GM19035 (cell line): ENCODE results near the gene FXYD3.
"Not testable (repeated sequence)": the region's sequence is repeated elsewhere in the genome, so short reads cannot be mapped to it uniquely, and the experiment has no call there.

Source experiments
- ATAC-seq: cut with Tn5 transposase; IDR thresholded peaks from one replicate; pipeline ENCODE4 v1.9.1; 2021; ENCODE audit not compliant: unreplicated experiment

FXYD3 gene

DNA sequence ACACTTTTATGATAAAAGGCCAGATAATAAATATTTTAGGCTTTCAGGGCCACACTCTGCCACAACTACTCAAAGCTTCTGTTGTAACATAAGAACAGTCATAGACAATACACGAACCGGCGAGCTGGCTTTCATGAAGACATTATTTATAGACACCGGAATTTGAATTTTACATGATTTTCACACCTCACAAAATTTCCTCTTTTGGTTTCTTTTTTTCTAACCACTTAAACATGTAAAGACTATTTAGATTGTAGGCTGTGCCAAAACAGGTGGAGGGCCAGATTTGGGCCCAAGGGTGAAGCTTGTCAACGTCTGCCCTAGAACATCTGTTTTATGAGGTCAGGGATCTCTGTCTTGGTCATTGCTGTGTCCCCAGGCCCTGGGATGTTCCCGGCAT, 29.7 kb upstream of the FXYD3 start:
- peak; percentile 60 for ATAC-seq

DNA sequence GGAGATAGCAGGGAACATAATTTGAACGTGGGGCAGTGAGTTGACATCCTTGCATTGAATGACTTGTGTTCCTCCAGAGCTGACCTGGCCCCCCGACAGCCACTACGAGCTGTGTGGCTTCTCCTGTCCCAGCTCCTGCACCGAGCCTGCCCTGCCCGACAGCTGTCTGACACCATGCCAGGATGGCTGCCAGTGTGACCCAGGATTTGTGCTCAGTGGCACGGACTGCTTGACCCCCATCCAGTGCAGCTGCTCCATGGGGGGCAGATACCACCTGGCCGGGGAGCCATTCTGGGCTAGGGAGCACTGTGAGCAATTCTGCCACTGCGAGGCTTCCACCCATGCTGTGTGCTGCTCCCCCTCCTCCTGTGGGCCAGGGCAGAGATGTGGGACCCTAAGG, 29.2 kb upstream of the FXYD3 start:
- peak; percentile 16 for ATAC-seq

DNA sequence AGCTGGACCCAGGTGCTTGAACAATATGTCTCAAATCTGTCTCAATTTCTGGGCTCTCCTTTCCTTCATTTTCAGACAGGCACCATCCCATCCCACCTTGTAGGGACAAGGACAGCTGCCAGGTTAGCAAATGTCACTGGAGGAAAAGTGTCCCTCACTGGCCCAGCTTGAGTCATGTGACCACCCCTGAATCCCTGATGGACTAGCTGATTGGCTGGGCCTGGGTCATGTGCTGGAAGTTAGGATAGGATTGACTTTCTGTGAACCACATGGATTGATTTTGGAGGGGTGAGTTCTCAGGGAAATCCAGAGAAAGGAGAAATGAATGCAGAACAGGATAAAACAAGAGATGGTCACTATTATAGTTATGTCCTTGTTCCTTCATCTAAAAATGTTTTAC, 28.2 kb upstream of the FXYD3 start:
- no peak for ATAC-seq

DNA sequence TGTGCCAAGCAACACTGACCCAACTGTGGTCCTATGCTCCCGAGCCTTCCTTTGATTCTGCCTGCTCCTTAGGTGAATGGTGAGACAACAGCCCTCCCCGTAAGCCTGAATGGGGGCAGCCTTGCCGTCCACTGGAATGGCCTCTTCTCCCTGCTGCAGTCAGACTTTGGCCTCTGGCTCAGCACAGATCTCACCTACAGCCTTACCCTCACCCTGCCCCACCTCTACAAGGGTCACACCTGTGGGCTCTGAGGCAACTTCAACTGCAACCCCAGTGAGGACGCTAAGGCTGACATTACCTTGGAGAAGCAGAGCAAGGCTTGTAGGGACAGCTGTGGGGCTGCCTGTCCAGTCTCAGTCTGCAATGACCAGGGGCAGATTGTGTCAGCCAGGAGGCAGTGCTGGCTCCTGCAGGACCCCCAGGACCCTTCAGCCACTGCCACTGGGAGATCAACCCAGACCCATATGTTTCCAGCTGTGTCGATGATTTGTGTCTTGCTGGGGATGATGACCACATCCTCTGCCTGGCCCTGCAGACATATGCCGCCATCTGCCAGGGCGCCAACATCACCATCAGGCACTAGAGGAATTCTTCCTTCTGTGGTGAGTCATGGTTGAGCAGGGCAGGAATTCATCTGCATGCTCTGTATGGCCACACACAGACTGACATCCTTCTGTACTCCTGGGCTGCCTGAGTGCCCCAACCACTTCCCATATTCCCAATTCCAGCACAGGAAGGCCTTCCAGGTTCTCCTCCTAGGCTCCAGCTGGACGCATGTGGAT, 27.3 kb upstream of the FXYD3 start:
- no peak for ATAC-seq

DNA sequence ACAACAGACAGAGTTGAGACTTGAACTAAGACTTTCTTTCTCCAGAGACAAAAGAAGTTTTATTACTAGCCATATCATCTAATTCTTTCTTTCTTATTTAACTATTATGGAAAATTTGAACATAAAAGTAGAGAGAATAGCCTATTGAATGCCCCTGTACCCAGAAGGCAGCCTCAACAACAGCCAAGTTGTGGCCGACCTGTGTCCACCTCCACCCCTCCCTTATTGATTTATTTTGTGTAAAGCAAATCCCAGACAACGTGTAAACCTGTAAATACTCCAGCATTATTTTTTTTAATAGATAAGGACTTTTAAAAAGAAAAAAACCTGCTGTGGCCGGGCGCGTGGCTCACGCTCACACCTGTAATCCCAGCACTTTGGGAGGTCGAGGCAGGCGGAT, 26.1 kb upstream of the FXYD3 start:
- no peak for ATAC-seq

DNA sequence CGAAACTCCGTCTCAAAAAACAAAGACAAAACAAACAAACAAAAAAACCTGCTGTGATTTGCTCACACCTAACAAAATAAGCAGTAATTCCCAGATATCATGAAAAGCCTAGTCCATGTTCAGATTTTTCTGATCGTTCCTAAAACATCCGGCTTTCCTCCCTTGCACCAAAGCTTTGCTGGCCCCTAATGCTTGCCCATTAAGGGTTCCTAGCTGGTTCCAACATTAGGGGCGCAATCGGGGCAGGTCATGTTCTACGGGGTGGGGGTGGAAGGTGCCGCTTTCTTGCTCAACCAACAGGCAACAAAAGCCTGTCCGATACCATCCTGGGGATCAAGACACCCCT, 25.5 kb upstream of the FXYD3 start:
- no peak for ATAC-seq

DNA sequence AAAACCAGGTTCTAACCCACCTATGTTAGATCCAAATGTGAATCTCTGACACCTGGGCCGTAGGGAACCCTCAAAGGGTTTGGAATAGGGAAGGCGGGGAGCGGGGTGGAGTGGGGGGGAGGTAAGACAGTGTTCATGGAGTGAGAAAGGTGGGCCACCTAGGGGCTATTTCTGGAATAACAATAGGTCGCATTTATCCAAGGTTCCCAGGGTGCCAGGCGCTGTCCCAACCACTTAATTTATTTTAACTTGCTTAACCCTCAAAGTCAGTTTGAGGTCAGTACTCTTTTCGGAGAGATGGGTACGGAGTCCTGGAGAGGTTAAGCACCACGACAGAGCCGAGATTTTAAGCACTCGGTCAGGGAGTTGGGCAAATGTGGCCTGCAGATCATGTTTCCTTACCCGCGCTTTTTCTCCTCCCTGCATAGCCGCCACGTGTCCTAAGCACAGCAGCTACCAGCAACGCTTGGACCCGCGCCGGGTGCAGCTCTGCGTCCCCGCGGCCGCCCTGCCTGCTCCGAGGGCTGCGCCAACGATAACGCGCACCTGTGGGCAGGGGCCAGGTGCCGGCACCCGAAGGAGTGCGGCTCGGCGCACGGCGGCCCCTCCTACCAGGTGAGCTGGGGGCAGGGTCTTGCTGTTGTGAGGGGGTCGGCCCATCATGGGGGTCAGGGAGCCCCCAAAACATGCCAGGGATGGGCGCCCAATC, 25.0 kb upstream of the FXYD3 start:
- ATAC-seq = no peak

DNA sequence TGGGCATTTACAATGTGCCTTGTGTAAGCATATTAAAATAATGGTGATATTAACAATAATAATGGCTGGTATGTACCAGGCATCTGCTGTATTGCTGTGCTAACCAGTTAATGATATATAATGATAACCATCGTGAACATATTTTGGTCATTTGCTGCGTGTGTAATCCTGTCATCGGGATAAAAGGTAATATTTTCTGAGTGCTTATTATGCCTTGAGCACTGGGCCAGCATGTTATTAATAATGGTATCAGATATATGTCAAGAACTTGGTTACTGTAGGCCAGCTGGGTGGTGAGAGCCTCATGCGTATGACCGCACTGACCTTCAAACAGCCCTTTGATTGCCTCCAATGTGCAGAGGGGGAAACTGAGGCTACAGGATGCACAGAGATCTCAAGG, 22.2 kb upstream of the FXYD3 start:
- ATAC-seq = no peak

DNA sequence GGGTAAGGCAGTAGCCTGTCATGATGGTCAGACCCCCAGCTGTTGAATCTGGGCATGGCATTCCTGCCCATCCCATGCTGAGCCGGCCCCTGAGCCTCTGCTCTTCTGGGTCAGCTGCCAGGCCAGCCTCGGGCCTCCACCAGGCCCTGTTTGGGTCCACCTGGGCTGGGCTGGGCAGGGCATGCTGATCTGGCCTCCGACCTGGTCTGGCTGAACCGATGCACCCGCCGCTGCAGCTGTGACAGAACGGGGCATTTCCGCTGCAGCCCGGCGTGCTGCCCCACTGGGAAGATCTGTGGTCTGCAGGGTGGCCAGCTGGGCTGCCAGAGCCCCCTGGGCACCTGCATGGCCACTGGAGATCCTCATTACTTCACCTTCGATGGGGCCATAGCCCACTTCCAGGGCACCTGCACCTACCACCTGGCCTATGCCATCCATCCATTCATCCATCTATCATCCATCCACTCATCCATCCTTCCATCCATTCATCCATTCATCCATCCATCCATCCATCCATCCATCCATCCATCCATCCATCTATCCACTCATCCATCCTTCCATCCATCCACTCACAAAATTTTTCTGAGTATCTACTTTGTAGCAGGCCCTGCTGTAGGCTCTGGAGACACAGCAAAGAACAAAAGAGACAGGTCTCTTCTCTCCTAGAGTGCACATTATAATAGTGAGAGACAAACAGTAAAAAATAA, 21.5 kb upstream of the FXYD3 start:
- ATAC-seq = no peak

DNA sequence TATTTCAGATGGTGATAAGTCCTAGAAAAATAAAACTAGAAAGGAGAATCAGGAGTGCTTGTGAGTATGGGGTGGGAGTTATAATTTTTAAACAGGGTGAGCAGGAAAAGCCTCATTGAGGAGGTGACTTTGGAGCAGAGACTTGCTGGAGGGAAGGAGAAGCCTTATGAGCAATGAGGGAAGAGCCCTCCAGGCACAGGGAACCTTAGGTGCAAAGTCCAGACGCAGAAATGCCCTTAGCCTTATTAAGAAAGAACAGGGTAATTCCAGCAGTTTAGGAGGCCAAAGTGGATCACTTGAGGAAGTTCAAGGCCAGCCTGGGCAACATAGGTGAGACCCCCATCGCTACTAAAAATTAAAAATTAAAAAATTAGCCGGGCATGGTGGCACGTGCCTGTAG, 21.0 kb upstream of the FXYD3 start:
- no peak for ATAC-seq

DNA sequence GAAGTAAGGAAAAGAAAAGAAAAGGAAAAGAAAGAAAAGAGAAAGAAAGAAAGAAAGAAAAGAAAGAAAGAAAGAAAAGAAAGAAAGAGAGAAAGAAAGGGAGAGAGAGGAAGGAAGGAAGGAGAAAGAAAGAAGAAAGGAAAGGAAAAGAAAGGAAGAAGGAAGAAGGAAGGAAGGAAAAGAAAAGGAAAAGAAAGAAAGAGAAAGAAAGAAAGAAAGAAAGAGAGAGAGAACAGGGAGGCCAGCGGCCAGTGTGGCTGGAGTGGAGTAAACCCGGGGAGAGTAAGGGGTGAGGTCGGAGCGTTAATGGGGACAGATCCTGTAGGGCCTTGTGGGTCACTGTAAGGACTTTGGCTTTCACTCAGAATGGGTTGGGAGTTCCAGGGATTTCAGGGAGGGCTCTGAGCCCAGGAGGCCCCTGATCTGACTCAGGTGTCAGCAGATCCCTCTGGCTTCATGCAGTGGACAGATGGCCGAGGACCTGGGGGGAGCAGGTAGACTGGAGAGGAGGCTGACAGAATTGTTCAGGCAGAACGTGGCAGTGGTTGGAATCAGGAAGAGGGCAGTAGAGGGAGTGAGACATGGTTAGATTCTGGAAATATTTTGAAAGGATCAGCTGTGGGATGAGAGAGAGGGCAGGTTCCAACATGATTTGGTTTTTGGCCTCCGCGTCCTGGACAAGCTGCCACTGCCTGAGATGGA, 19.8 kb upstream of the FXYD3 start:
- ATAC-seq = no peak

DNA sequence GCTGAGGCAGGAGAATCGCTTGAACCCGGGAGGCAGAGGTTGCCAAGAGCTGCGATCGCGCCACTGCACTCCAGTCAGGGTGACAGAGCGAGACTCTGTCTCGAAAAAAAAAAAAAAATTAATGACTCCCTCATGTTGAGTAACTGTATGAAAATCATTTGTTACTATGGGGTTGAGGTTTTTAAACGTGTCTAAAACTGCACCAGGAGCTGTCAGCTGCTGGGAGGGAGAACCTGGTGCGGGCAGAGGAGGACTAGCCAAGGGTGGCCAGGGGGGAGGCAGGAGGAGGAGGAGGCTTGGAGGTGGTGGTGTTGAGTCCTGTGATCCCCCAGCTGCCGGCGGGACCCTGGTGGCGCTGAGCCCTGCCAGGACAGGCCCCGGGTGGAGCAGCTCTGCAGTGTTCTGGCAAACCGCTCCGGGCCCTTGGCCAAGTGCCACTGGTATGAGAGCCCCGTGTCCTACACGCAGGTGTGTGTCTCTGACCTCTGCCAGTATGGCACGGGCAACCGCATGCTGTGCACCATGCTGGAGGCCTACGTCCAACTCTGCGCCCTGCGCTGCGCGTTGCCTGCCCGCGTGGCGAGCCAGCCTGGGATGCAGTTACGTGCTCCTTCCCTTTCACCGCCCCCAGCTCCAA, 17.1 kb upstream of the FXYD3 start:
- ATAC-seq = no peak

DNA sequence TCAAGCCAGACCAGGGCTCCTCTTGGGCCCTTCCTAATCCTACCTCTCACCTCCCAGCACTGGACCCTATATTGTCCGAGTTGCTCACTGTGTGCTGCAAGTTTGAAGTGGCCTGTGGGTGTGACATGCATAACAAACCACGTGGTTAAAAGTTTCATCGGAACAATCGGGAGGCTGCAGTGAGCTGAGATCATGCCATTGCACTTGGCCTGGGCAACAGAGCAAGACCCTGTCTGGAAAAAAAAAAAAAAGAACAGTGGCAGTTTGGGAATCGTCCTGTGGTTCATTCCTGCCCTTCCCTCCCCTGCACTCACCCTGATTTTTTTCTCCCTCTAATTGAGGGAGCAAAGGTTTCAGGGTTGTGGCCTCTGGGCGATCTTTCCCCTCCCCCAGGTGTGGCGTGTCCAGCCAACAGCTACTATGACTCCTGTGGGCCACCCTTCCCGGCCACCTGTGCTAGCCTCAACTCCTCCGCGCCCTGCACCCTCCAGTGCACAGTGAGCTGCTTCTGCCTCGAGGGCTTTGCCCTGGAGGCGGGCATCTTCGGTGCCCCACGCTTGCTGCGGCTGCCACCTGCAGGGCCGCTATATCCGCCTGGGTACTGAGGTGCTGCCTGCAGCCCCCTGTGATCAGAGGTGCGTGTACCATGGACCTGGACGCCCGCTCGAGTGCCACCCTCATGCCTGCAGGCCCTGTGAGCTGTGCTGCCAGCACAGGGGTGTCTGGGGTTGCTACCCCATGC, 16.3 kb upstream of the FXYD3 start:
- no peak for ATAC-seq

DNA sequence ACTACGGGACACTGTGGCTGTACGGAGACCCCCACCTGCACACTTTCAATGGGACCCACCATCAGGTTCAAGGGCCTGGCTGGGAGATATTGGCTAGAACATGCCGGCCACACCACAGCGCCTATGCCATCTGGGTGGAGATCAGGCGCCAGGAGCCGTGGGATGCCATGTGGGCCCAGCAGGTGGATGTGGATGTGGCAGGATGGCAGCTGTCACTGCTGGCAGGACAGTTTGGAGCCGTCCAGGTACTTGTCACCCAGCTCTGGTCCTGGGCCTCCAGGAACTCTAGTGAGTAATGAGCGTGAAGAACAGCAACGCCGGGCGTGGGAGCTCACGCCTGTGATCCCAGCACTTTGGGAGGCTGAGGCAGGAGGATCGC, 15.7 kb upstream of the FXYD3 start:
- no peak for ATAC-seq

DNA sequence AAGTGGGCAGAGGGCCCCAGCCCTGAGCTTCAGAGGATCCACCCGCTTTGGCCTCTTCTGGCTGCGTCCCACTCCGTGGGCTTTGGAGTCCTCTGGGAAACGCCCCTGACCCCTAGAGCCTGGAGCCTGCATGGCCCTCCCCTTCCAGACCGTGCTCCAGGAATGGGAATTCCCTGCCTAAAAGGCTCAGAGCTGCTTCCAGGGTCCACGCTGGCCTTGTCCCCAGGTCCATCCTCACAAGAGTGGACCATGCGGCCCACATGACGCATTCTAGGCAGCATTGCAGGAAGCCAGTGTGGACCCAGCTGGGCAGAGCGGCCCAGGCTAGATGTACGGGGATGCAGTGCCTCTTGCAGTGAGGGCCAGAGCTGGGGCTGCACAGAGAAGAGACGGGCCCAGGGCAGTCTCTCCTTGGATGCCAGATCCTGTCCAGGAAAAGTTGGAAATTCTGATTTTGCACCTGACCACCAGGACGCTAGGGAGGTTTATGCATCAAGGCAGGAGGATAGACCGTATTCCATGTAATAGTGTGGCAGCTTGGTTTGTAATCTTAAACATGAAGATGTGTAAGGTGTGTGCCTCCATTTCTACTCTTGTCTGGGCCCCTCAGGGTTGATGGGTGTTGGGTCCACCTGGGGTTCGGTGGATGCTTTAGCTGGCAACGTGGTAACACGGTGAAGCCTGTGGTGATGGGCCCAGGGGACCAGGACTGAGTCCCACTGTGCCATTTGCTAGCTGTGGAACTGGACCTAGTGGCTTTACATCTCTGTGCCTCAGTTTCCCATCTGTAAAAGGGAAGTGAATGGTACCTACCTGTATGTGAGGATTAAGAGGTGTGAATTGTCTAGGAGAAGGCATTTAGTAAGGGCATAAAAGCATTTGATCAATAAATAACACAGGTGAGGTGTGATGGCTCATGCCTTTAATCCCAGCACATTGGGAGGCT, 14.8 kb upstream of the FXYD3 start:
- ATAC-seq = no peak

DNA sequence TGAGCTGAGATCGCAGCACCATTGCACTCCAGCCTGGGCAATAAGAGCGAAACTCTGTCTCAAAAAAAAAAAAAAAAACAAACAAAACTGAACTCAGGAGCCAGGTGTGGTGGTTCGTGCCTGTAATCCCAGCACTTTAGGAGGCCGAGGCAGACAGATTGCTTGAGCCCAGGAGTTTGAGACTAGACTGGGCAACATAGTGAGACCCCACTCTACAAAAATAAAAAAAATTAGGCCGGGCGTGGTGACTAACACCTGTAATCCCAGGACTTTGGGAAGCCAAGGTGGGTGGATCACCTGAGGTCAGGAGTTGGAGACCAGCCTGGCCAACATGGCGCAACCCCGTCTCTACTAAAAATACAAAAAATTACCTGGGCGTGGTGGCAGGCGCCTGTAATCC, 13.7 kb upstream of the FXYD3 start:
- not testable (repeated sequence) for ATAC-seq

DNA sequence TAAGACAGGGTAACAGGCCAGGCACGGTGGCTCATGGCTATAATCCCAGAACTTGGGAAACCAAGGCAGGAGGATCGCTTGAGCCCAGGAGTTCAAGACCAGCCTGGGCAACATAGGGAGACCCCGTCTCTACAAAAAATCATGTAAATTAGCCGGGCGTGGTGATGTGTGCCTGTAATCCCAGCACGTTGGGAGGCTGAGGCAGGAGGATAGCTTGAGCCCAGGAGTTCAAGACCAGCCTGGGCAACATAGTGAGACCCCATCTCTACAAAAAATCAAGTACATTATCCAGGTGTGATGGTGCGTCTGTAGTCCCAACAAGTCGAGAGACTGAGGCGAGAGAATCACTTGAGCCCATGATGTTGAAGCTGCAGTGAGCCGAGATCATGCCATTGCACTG, 12.0 kb upstream of the FXYD3 start:
- not testable (repeated sequence) for ATAC-seq

DNA sequence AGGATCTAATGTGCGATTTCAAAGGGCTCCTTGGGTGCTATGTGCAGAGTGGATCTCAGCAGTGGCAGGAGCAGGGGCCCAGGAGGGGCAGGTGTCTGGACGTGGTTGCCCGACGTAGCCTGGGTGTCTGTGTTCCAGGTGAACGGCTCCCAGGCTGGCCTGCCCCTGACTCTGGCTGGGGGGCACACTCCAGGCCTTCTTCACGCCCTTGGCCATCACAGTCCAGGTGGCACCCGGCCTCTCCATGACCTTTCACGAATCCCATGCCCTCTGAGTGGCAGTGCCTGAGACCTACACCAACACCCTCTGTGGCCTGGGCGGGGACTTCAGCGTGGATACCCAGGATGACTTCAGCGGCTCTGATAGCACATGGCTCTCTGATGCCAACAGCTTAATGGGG, 11.3 kb upstream of the FXYD3 start:
- no peak for ATAC-seq

DNA sequence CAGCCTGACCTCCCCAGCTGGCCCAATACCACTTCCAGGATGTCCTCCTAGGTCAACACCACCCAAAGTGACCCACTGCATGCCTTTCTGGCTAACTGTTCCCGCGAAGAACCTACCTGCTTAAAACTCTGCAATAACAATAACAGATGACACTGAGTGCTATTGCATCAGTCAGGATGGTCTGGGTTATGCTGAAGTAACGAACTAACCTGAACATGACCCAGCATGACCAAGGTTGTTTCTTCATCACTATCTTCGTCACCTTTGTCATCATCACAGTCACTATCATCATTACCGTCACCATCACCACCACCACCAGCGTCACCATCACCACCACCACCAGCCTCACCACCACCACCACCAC, 10.6 kb upstream of the FXYD3 start:
- ATAC-seq = no peak
